HepG2 (cell line): ENCODE measurements around the gene SLC27A1. TPM values are rescaled to one million over a fixed set of nuclear protein-coding genes. Genes with fewer than 3 reads are reported as not detected.

Experiments used
- CENPT ChIP-seq: sonication (generic); formaldehyde crosslinking; IDR thresholded peaks from 2 replicates; pipeline ENCODE4 v1.8.0; 2022; ENCODE audit warnings: low read depth, mild to moderate bottlenecking, moderate library complexity, missing genetic modification reagents
- LRRFIP1 ChIP-seq: sonication (generic); formaldehyde crosslinking; conservative IDR thresholded peaks from 2 replicates; pipeline ENCODE4 v1.4.0; 2020; ENCODE audit warnings: missing genetic modification reagents
- NFKBIZ ChIP-seq: IDR thresholded peaks from 2 replicates; pipeline ENCODE4 v1.6.1; 2018; ENCODE audit warnings: missing genetic modification reagents, missing compliant biosample characterization
- PRDM10 ChIP-seq: sonication (generic); formaldehyde crosslinking; IDR thresholded peaks from 2 replicates; pipeline ENCODE4 v1.4.0; 2020; ENCODE audit warnings: low read depth, missing genetic modification reagents
- SNAPC4 ChIP-seq: sonication (generic); formaldehyde crosslinking; IDR thresholded peaks from 2 replicates; pipeline ENCODE4 v1.4.0; 2020; ENCODE audit warnings: mild to moderate bottlenecking, missing genetic modification reagents
- ZFP36L1 ChIP-seq: sonication (generic); formaldehyde crosslinking; IDR thresholded peaks from 2 replicates; pipeline ENCODE4 v1.8.0; 2022; ENCODE audit warnings: mild to moderate bottlenecking, missing genetic modification reagents, moderate library complexity
- ZFX ChIP-seq: sonication (generic); formaldehyde crosslinking; IDR thresholded peaks from 2 replicates; pipeline ENCODE4 v1.4.0; 2020; ENCODE audit warnings: mild to moderate bottlenecking, low read depth, missing genetic modification reagents, moderate library complexity
- ZNF282 ChIP-seq: fragments of 450-650 bp; IDR thresholded peaks from 2 replicates; pipeline ENCODE4 v1.6.1; 2018; ENCODE audit not compliant: partially characterized antibody
- ZNF639 ChIP-seq: conservative IDR thresholded peaks from 2 replicates; pipeline ENCODE4 v1.6.1; 2018; ENCODE audit warnings: missing genetic modification reagents
- ZNF687 ChIP-seq: sonication (generic); formaldehyde crosslinking; IDR thresholded peaks from 2 replicates; pipeline ENCODE4 v1.5.1; 2020; ENCODE audit warnings: mild to moderate bottlenecking, missing genetic modification reagents, moderate library complexity
- ZSCAN22 ChIP-seq: sonication (generic); formaldehyde crosslinking; IDR thresholded peaks from 2 replicates; pipeline ENCODE4 v1.4.0; 2020; ENCODE audit warnings: mild to moderate bottlenecking, missing genetic modification reagents
- polyA plus RNA-seq, 8 experiments: library from polyadenylated mRNA; depleted of rRNA in 3 of 8; stranded (reverse) in 7 of 8; unstranded in 1 of 8; fragments of >200 nt; fragmentation: Illumina TruSeq in 4 of 8; extraction: Trizol in 4 of 8; gene quantifications; 2 replicates each; pipeline versions ENCODE4 v1.2.1 to v1.2.3, GENCODE V29; 2011 to 2016; ENCODE audit warnings: low read depth in 4 of 8, missing spikeins in 1 of 8, mixed read lengths in 1 of 8; ENCODE audit not compliant: insufficient read depth in 1 of 8
- total RNA-seq, 5 experiments: library from RNA; depleted of rRNA; stranded (reverse); fragments of >200 nt; fragmentation: Illumina TruSeq; extraction: Trizol; gene quantifications; 2 replicates each; pipeline ENCODE4 v1.2.3, GENCODE V29; 2016; ENCODE audit warnings: low read depth in 1 of 5

Gene SLC27A1
- total and polyA plus RNA-seq, 2 of the 13 experiments (the other 11 are each of a cell fraction or from before 2014, with no cell fraction given), result 4.1 to 8.8 TPM

GRCh38 chr19:17469481-17470067, 750 bp upstream of the SLC27A1 start (continued):
- TF ChIP-seq LRRFIP1 (CRISPR knock-in tag), result no peak
- TF ChIP-seq SNAPC4 (CRISPR knock-in tag), result no peak
- TF ChIP-seq ZNF282, result no peak
- TF ChIP-seq ZSCAN22, result no peak
- TF ChIP-seq ZFP36L1 (CRISPR knock-in tag), result no peak
- no peak for TF ChIP-seq ZNF639 (CRISPR knock-in tag)
- no peak for TF ChIP-seq CENPT (CRISPR knock-in tag)
- peak; percentile 68 for TF ChIP-seq ZNF687 (CRISPR knock-in tag)
- no peak for TF ChIP-seq NFKBIZ
- peak; percentile 77 for TF ChIP-seq ZFX
- no peak for TF ChIP-seq PRDM10 (CRISPR knock-in tag)
